Measurements from ENCODE around the gene NRXN2.
A peak's percentile ranks its signal among the peaks of the same experiment; 100 is the strongest.

Gene NRXN2

DNA sequence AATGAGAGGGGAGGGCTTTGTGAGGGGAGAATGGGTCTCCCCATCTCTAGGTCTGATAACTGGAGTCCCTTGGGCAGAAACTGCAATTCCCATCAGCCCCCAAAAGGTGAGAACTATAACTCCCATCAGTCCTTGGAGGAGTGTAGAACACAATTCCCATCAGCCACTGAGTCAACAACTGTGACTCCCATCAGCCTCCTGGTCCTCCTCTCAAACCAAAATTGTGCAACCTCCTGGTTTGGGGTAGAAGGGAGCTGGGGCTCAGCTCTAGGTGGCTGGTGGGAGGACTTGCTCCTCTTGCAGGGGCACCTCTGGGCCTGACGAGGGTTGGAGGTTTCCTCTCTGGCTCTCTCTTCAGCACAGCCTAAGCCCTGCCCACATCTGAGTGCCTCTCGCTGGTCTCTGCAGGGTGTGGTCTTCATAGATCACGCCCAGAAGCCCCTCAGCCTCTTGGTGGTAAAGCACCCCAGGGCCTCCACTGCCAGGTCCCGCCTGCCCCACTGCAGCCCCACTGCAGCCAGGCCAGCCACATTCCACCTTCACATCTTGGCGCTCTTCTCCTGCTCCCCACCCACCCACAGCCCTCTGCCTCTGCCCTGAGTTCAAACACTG is 113.5 kb downstream of the NRXN2 start:
- no peak overlapping the region for H3K27ac ChIP-seq (ENCODE audit: extremely low read depth, low read depth, low read length)
- no peaks in the 10 kb centered on the region for H3K9me3 ChIP-seq (ENCODE audit: control insufficient read depth, insufficient read depth, low read depth, low read length)
- H3K36me3 ChIP-seq (ENCODE audit: control insufficient read depth in 2 of 2, insufficient read depth in 1 of 2, low read length in 2 of 2): no peaks in the 10 kb centered on the region
- CTCF ChIA-PET: interaction anchor here (0.8 kb wide), 1 partner anchor 42 kb away, joined by 4 read pairs; no protein-coding TSS in a partner anchor
- TF ChIP-seq ZNF76 (tag by site-specific recombination; IDR thresholded peaks at IDR 0.05; ENCODE audit: borderline replicate concordance, low read depth) (peak; percentile 49; the same call in 1 of the 2 replicates), EGR2 (tag by site-specific recombination; IDR thresholded peaks at IDR 0.05; ENCODE audit: low read depth) (0 out of 2 replicates have a peak, but pooled peaks have one; percentile 25), ZNF37A (tag by site-specific recombination; IDR thresholded peaks at IDR 0.05) (no peak), ZNF548 (tag by site-specific recombination; IDR thresholded peaks at IDR 0.05) (no peak), ZBTB8A (tag by site-specific recombination; IDR thresholded peaks at IDR 0.05) (no peak), ZBTB17 (tag by site-specific recombination; IDR thresholded peaks at IDR 0.05) (peak; percentile 58)
- TF ChIP-seq, protein P1, sequence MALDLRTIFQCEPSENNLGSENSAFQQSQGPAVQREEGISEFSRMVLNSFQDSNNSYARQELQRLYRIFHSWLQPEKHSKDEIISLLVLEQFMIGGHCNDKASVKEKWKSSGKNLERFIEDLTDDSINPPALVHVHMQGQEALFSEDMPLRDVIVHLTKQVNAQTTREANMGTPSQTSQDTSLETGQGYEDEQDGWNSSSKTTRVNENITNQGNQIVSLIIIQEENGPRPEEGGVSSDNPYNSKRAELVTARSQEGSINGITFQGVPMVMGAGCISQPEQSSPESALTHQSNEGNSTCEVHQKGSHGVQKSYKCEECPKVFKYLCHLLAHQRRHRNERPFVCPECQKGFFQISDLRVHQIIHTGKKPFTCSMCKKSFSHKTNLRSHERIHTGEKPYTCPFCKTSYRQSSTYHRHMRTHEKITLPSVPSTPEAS (tag by site-specific recombination; IDR thresholded peaks at IDR 0.05): no peak
- POLR2A ChIA-PET: no interaction called here
- H3K4me3 ChIP-seq (ENCODE audit: low read depth, low read length): no peak overlapping the region
- no peaks in the 10 kb centered on the region for H3K4me1 ChIP-seq (ENCODE audit: control insufficient read depth, insufficient read depth, low read length)

DNA sequence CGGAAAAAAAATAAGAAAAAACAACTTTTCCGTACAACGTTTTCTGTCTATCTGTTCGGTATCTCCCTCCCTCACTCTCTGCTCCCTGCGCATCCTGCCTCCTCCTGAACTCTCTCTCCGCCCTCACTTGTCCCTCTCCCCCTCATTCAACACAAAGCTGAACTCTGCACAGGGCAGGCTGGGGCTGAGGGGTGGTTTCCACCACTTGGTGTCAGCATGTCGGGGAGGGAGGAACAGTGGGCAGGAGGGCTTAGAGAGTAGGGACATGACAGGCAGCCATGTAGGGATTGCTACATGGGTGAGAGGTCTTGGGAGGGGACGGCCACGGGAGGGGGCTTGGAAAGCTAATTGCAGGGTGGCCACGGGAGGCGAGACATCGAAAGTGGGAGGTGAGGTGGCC is 114.4 kb downstream of the NRXN2 start:
- H3K4me1 ChIP-seq (ENCODE audit: control insufficient read depth, insufficient read depth, low read length): no peaks in the 10 kb centered on the region
- H3K9me3 ChIP-seq (ENCODE audit: control insufficient read depth, insufficient read depth, low read depth, low read length): no peaks in the 10 kb centered on the region
- no peak overlapping the region for H3K4me3 ChIP-seq (ENCODE audit: low read depth, low read length)
- no peak overlapping the region for H3K27ac ChIP-seq (ENCODE audit: extremely low read depth, low read depth, low read length)
- CTCF ChIA-PET: no interaction called here
- POLR2A ChIA-PET: no interaction called here
- TF ChIP-seq ZNF404 (tag by site-specific recombination; IDR thresholded peaks at IDR 0.05) (no peak), EGR2 (tag by site-specific recombination; IDR thresholded peaks at IDR 0.05; ENCODE audit: low read depth) (peak; percentile 41; the same call in 1 of the 2 replicates), ZNF768 (tag by site-specific recombination; IDR thresholded peaks at IDR 0.05) (no peak), ZNF311 (tag by site-specific recombination; IDR thresholded peaks at IDR 0.05; ENCODE audit: borderline replicate concordance) (no peak), ZNF391 (tag by site-specific recombination; IDR thresholded peaks at IDR 0.05; ENCODE audit: borderline replicate concordance, low read depth) (no peak), ZNF48 (tag by site-specific recombination; IDR thresholded peaks at IDR 0.05) (no peak)
- no peaks in the 10 kb centered on the region for H3K36me3 ChIP-seq (ENCODE audit: control insufficient read depth in 2 of 2, insufficient read depth in 1 of 2, low read length in 2 of 2)

DNA sequence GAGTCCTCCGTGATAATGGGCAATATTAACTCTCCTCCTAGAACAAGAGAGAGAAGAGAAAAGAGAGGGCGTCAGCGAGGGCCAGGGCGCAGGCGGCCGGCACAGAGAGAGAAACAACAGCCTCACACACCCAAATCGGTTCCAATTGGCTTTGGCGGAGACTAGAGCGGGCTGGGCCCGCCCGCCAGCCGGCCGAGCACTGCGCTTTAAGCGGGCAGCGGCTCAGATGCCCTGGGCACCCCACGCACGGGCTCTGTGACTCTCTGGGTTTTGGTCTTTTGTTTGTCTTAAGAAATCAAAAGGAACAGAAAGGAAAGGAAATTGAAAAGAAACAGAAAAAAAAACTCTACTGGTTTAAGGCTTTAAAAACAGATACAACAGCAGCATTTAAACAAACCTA is 115.0 kb downstream of the NRXN2 start:
- Histone ChIP-seq H3K36me3 (ENCODE audit: control insufficient read depth in 2 of 2, insufficient read depth in 1 of 2, low read length in 2 of 2) (no peaks in the 10 kb centered on the region), H3K9me3 (ENCODE audit: control insufficient read depth, insufficient read depth, low read depth, low read length) (no peaks in the 10 kb centered on the region), H3K4me1 (ENCODE audit: control insufficient read depth, insufficient read depth, low read length) (no peaks in the 10 kb centered on the region), H3K27ac (ENCODE audit: extremely low read depth, low read depth, low read length) (no peak overlapping the region), H3K4me3 (ENCODE audit: low read depth, low read length) (no peak overlapping the region)
- TF ChIP-seq, protein P2, sequence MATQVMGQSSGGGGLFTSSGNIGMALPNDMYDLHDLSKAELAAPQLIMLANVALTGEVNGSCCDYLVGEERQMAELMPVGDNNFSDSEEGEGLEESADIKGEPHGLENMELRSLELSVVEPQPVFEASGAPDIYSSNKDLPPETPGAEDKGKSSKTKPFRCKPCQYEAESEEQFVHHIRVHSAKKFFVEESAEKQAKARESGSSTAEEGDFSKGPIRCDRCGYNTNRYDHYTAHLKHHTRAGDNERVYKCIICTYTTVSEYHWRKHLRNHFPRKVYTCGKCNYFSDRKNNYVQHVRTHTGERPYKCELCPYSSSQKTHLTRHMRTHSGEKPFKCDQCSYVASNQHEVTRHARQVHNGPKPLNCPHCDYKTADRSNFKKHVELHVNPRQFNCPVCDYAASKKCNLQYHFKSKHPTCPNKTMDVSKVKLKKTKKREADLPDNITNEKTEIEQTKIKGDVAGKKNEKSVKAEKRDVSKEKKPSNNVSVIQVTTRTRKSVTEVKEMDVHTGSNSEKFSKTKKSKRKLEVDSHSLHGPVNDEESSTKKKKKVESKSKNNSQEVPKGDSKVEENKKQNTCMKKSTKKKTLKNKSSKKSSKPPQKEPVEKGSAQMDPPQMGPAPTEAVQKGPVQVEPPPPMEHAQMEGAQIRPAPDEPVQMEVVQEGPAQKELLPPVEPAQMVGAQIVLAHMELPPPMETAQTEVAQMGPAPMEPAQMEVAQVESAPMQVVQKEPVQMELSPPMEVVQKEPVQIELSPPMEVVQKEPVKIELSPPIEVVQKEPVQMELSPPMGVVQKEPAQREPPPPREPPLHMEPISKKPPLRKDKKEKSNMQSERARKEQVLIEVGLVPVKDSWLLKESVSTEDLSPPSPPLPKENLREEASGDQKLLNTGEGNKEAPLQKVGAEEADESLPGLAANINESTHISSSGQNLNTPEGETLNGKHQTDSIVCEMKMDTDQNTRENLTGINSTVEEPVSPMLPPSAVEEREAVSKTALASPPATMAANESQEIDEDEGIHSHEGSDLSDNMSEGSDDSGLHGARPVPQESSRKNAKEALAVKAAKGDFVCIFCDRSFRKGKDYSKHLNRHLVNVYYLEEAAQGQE (tag by site-specific recombination; IDR thresholded peaks at IDR 0.05): no peak
- TF ChIP-seq ZNF335 (tag by site-specific recombination; conservative IDR thresholded peaks at IDR 0.05) (no peak), ZNF629 (tag by site-specific recombination; IDR thresholded peaks at IDR 0.05) (no peak), ZNF350 (tag by site-specific recombination; IDR thresholded peaks at IDR 0.05) (no peak), ZBTB7A (tag by site-specific recombination; IDR thresholded peaks at IDR 0.05; ENCODE audit: low read depth) (no peak), WT1 (tag by site-specific recombination; IDR thresholded peaks at IDR 0.05) (no peak)
- POLR2A ChIA-PET: no interaction called here
- CTCF ChIA-PET: no interaction called here
